ENCODE results near the gene RUNX3.

GRCh38 chr1:24948079-24948827 lies 18.2 kb upstream of the RUNX3 start:
- no peak for TF ChIP-seq CTCF (IDR thresholded peaks at IDR 0.05)
- no peak for TF ChIP-seq POLR2A (IDR thresholded peaks at IDR 0.05)
- no peak for TF ChIP-seq EP300 (IDR thresholded peaks at IDR 0.05)
- no peak for TF ChIP-seq POLR2AphosphoS5 (IDR thresholded peaks at IDR 0.05)
